Ureter (tissue), 1 donor: ENCODE measurements around the gene PRDX6. TPM values are rescaled to one million over a fixed set of nuclear protein-coding genes. Genes with fewer than 3 reads are reported as not detected.

Source experiments
- total RNA-seq: library from RNA; stranded (reverse); gene quantifications from one replicate; pipeline ENCODE4 v1.2.4, GENCODE V29; 2023
- donor health status: DM: yes; HTN: yes; CAD: no.

Gene PRDX6
- total RNA-seq, 1 donor from 2014 or later, result 167 TPM

Other genes with a start within 250 kb of the PRDX6 start
- not detected for gene SLC9C2, start 125.7 kb downstream of the PRDX6 start, total RNA-seq
- gene TEX50, start 158.0 kb downstream of the PRDX6 start, total RNA-seq, result not detected
- 0.47 TPM for gene ANKRD45, start 192.5 kb downstream of the PRDX6 start, total RNA-seq
- gene KLHL20, start 237.6 kb downstream of the PRDX6 start, total RNA-seq, result 28.8 TPM